Esophagus squamous epithelium (tissue), 4 donors: ENCODE data around the gene KIF2A.

Experiments used
- CTCF ChIP-seq, 6 experiments: fragments of 450-650 bp in 4 of 6; fragments of 200-600 bp in 2 of 6; sonication (generic) in 2 of 6; IDR thresholded peaks; one replicate each; pipeline ENCODE4 v1.5.1; 2016 to 2019; ENCODE audit warnings: antibody characterized with exemption in 6 of 6, mild to moderate bottlenecking in 4 of 6, moderate library complexity in 4 of 6
- POLR2A ChIP-seq, 4 donors: fragments of 450-650 bp; IDR thresholded peaks; one replicate each; pipeline ENCODE4 v1.6.1; 2017; ENCODE audit warnings: antibody characterized with exemption in 4 of 4, mild to moderate bottlenecking in 4 of 4, moderate library complexity in 3 of 4

- TF ChIP-seq CTCF (IDR thresholded peaks at IDR 0.05) (no peak), POLR2A (IDR thresholded peaks at IDR 0.05) (no peak)
Measured at GRCh38 chr5:62268234-62268633, 37.8 kb upstream of the KIF2A start.
